ENCODE measurements around the gene CADM1.

CADM1 gene

GRCh38 chr11:115345840-115346239 is 158.4 kb downstream of the CADM1 start:
- no peak for DNase-seq

GRCh38 chr11:115345361-115345760 is 158.9 kb downstream of the CADM1 start:
- DNase-seq: no peak

GRCh38 chr11:115344846-115345245 is 159.4 kb downstream of the CADM1 start:
- DNase-seq: no peak

- DNase-seq: no peak
These were observed 162.1 kb downstream of the CADM1 start for GRCh38 chr11:115342142-115342541.

GRCh38 chr11:115340874-115341273 is 163.3 kb downstream of the CADM1 start:
- DNase-seq: no peak

- no peak for DNase-seq
These were observed 165.7 kb downstream of the CADM1 start for GRCh38 chr11:115338476-115338875.

GRCh38 chr11:115334932-115335788 is 169.1 kb downstream of the CADM1 start:
- DNase-seq: no peak

GRCh38 chr11:115333949-115334348 is 170.3 kb downstream of the CADM1 start:
- no peak for DNase-seq

GRCh38 chr11:115333121-115333520 is 171.1 kb downstream of the CADM1 start:
- peak; percentile 30 for DNase-seq

GRCh38 chr11:115330684-115331482 is 173.3 kb downstream of the CADM1 start:
- peak; percentile 39 for DNase-seq

- no peak for DNase-seq
These were observed 177.7 kb downstream of the CADM1 start for GRCh38 chr11:115326526-115326925.

GRCh38 chr11:115325523-115325922 is 178.7 kb downstream of the CADM1 start:
- DNase-seq: no peak

- DNase-seq: peak; percentile 66
These were observed 179.4 kb downstream of the CADM1 start for GRCh38 chr11:115324581-115325432.

- no peak for DNase-seq
These were observed 181.5 kb downstream of the CADM1 start for GRCh38 chr11:115322553-115323203.

GRCh38 chr11:115321605-115322289 is 182.5 kb downstream of the CADM1 start:
- DNase-seq: peak; percentile 37

- DNase-seq: no peak
These were observed 186.7 kb downstream of the CADM1 start for GRCh38 chr11:115317277-115318185.

- no peak for DNase-seq
These were observed 187.5 kb downstream of the CADM1 start for GRCh38 chr11:115316696-115317095.

GRCh38 chr11:115314330-115314920 is 189.8 kb downstream of the CADM1 start:
- DNase-seq: no peak

GRCh38 chr11:115313224-115313838 is 190.9 kb downstream of the CADM1 start:
- no peak for DNase-seq

GRCh38 chr11:115311949-115312348 is 192.3 kb downstream of the CADM1 start:
- DNase-seq: no peak

All from NCI-H2029 (cell line).